ENCODE data around the gene RIT2. TPM values are rescaled to one million over a fixed set of nuclear protein-coding genes. Genes with fewer than 3 reads are reported as not detected.

Gene RIT2
- total and polyA plus RNA-seq, 5 donors from 2014 or later: not detected

DNA sequence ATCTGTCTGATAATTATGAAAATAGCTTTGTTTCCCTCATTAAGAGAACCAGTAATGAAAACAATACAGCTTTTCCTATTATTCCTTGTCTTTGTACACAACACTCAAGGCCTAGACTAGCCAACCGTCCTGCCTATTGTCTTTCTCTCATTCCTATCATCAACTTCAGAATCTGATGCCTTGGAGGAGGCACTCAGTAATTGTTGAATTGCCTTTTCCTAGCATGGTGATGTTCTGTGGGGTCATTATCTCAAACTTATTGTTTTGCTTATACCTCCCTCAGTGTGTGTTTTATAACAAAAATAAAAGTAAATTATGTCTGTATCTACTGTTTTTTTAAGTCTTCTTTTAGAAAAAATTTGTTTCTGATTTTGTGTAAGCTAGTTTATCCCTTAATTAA, 208.7 kb downstream of the RIT2 start:
- Histone ChIP-seq H3K27me3 (ENCODE audit: control insufficient read depth, insufficient read depth, low read length) (no peaks in the 10 kb centered on the region), H3K4me1 (ENCODE audit: control insufficient read depth, insufficient read depth, low read length, poor library complexity, severe bottlenecking) (no peaks in the 10 kb centered on the region), H3K36me3 (ENCODE audit: control insufficient read depth, insufficient read depth, low read length) (no peaks in the 10 kb centered on the region), H3K27ac (ENCODE audit: insufficient read depth, low read length, poor library complexity, severe bottlenecking) (no peak overlapping the region), H3K9me3 (ENCODE audit: control insufficient read depth in 2 of 2, low read length in 2 of 2) (no peaks in the 10 kb centered on the region), H3K4me3 (ENCODE audit: low read depth, low read length) (no peak overlapping the region)
- ATAC-seq (ENCODE audit: low read depth in 2 of 2): no peak
- DNase-seq: no peak
- H3K27me3 Mint-ChIP-seq: no peaks in the 10 kb centered on the region
- H3K4me3 Mint-ChIP-seq: no peak overlapping the region
- no peaks in the 10 kb centered on the region for H3K36me3 Mint-ChIP-seq
- H3K9me3 Mint-ChIP-seq: peaks cover 1 to 12% (median 6%) of the 10 kb centered on the region in 7 donors
- H3K27ac Mint-ChIP-seq: no peak overlapping the region
- no peaks in the 10 kb centered on the region for H3K4me1 Mint-ChIP-seq

DNA sequence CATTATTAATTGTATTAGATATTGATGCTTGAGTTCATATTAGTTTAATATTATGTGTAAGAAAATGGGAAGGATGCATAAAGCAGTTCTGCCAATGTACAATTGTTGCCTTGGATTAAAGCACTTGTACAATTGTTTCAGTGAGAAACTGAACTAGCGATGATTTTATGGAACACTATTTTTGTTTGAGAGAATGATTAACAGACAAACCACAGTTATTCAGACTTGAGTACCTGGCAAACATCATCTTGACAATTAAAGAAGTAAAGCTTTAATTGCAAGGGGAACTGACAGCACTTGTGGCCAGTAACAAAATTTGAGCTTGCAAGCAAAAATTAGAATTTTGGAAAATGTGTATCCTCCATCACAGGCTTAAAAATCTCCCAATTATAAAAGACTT, 214.3 kb downstream of the RIT2 start:
- Histone ChIP-seq H3K27ac (ENCODE audit: insufficient read depth, low read length, poor library complexity, severe bottlenecking) (no peak overlapping the region), H3K36me3 (ENCODE audit: control insufficient read depth, insufficient read depth, low read length) (no peaks in the 10 kb centered on the region), H3K4me3 (ENCODE audit: low read depth, low read length) (no peak overlapping the region), H3K9me3 (ENCODE audit: control insufficient read depth in 2 of 2, low read length in 2 of 2) (no peaks in the 10 kb centered on the region), H3K4me1 (ENCODE audit: control insufficient read depth, insufficient read depth, low read length, poor library complexity, severe bottlenecking) (no peaks in the 10 kb centered on the region), H3K27me3 (ENCODE audit: control insufficient read depth, insufficient read depth, low read length) (no peaks in the 10 kb centered on the region)
- Mint-ChIP-seq H3K36me3 (no peaks in the 10 kb centered on the region), H3K9me3 (peaks cover 0 to 9% (median 2%) of the 10 kb centered on the region in 7 donors), H3K27me3 (no peaks in the 10 kb centered on the region), H3K4me1 (no peaks in the 10 kb centered on the region), H3K4me3 (no peak overlapping the region), H3K27ac (no peak overlapping the region)
- no peak for DNase-seq
- no peak for ATAC-seq (ENCODE audit: low read depth in 2 of 2)

DNA sequence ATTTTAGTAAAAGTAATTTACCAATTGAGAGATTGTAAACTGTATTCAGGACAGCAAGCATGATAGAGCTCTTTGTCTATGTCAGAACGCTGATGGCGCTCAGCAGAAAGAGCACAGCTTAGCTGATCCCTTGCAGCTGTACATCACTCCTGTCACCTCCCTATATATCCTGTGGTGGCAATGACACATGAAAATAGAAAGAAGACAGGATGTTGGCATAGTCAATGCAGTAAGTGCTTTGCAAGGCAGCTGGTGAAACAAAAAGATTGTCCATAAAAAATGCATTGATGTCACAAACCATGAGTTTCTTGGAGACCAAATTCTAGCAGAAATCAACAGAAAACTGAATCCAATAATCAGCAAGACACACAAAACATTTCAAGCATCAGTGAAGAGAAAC, 221.5 kb downstream of the RIT2 start:
- Histone ChIP-seq H3K4me3 (ENCODE audit: low read depth, low read length) (no peak overlapping the region), H3K9me3 (ENCODE audit: control insufficient read depth in 2 of 2, low read length in 2 of 2) (no peaks in the 10 kb centered on the region), H3K4me1 (ENCODE audit: control insufficient read depth, insufficient read depth, low read length, poor library complexity, severe bottlenecking) (no peaks in the 10 kb centered on the region), H3K27ac (ENCODE audit: insufficient read depth, low read length, poor library complexity, severe bottlenecking) (no peak overlapping the region), H3K36me3 (ENCODE audit: control insufficient read depth, insufficient read depth, low read length) (no peaks in the 10 kb centered on the region), H3K27me3 (ENCODE audit: control insufficient read depth, insufficient read depth, low read length) (no peaks in the 10 kb centered on the region)
- H3K27me3 Mint-ChIP-seq: no peaks in the 10 kb centered on the region
- H3K9me3 Mint-ChIP-seq: peaks cover 0 to 6% (median 0%) of the 10 kb centered on the region in 7 donors
- H3K4me1 Mint-ChIP-seq: no peaks in the 10 kb centered on the region
- H3K36me3 Mint-ChIP-seq: no peaks in the 10 kb centered on the region
- DNase-seq (no peak), ATAC-seq (ENCODE audit: low read depth in 2 of 2) (no peak)
- H3K27ac Mint-ChIP-seq: no peak overlapping the region
- no peak overlapping the region for H3K4me3 Mint-ChIP-seq

DNA sequence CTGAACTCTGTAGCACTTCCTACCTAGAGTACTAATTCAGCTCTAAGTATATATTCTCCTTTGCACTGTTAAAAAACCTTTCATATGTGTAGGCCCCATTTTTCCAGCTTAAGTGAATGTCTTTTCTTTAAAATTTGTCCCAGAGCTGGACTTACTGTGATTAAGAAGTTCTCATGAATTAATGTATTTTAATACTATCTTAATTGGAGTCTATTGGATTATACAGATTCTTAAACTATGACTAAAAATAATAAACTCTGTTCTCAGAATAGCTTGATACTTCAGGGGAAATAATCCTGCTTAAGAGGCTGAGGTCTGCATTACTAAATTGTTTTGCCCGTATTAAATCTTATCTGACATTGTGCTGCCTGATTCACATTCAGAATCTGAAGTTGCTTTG, 223.3 kb downstream of the RIT2 start:
- no peaks in the 10 kb centered on the region for H3K36me3 Mint-ChIP-seq
- H3K9me3 ChIP-seq (ENCODE audit: control insufficient read depth in 2 of 2, low read length in 2 of 2): no peaks in the 10 kb centered on the region
- DNase-seq (no peak), ATAC-seq (ENCODE audit: low read depth in 2 of 2) (no peak)
- no peaks in the 10 kb centered on the region for H3K36me3 ChIP-seq (ENCODE audit: control insufficient read depth, insufficient read depth, low read length)
- no peaks in the 10 kb centered on the region for H3K27me3 Mint-ChIP-seq
- no peaks in the 10 kb centered on the region for H3K4me1 ChIP-seq (ENCODE audit: control insufficient read depth, insufficient read depth, low read length, poor library complexity, severe bottlenecking)
- H3K4me1 Mint-ChIP-seq: no peaks in the 10 kb centered on the region
- H3K4me3 Mint-ChIP-seq: no peak overlapping the region
- no peak overlapping the region for H3K27ac ChIP-seq (ENCODE audit: insufficient read depth, low read length, poor library complexity, severe bottlenecking)
- no peak overlapping the region for H3K27ac Mint-ChIP-seq
- H3K9me3 Mint-ChIP-seq: peaks cover 0 to 11% (median 0%) of the 10 kb centered on the region in 7 donors
- no peak overlapping the region for H3K4me3 ChIP-seq (ENCODE audit: low read depth, low read length)
- no peaks in the 10 kb centered on the region for H3K27me3 ChIP-seq (ENCODE audit: control insufficient read depth, insufficient read depth, low read length)

DNA sequence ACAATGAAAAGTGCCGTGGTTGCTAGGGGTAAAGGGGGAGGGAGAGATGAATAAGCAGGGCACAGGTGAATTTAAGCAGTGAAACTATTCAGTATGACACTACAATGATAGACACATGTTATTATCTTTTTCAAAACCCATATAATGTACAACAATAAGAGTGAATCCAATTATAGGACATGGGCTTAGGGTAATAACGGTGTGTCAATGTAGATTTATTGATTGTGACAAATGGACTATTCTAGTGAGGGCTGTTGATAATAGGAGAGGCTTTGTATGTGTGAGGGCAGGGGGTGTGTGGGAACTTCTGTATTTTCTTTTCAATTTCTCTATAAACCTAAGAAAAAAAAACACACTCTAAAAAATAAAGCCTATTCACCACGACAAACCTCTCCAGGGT, 223.8 kb downstream of the RIT2 start:
- no peaks in the 10 kb centered on the region for H3K36me3 Mint-ChIP-seq
- no peak overlapping the region for H3K4me3 Mint-ChIP-seq

DNA sequence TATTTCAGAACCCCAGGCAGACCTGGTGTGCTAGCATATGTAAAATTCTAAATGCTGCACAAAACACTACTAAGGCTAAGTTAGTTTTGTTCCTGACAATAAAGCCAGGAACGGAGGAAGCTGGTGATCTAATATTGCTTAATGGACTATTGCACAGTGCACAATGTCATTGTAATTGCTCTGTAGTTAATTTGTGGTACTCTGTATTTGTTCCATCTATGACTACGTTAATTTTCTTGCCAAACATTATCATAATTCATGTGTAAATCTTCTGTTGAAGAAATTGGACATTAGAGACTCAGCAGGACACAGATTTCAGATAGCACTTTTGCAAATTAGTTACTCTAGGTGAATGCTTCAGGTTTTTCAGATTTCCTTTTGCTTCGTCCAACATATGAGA, 232.3 kb downstream of the RIT2 start:
- no peak overlapping the region for H3K4me3 Mint-ChIP-seq
- DNase-seq: no peak
- Histone ChIP-seq H3K4me1 (ENCODE audit: control insufficient read depth, insufficient read depth, low read length, poor library complexity, severe bottlenecking) (no peaks in the 10 kb centered on the region), H3K27me3 (ENCODE audit: control insufficient read depth, insufficient read depth, low read length) (no peaks in the 10 kb centered on the region), H3K36me3 (ENCODE audit: control insufficient read depth, insufficient read depth, low read length) (no peaks in the 10 kb centered on the region), H3K4me3 (ENCODE audit: low read depth, low read length) (no peak overlapping the region), H3K27ac (ENCODE audit: insufficient read depth, low read length, poor library complexity, severe bottlenecking) (no peak overlapping the region), H3K9me3 (ENCODE audit: control insufficient read depth in 2 of 2, low read length in 2 of 2) (no peaks in the 10 kb centered on the region)
- peaks cover 4 to 40% (median 8%) of the 10 kb centered on the region in 7 donors for H3K9me3 Mint-ChIP-seq
- H3K27me3 Mint-ChIP-seq: no peaks in the 10 kb centered on the region
- H3K36me3 Mint-ChIP-seq: no peaks in the 10 kb centered on the region
- no peak overlapping the region for H3K27ac Mint-ChIP-seq
- no peak for ATAC-seq (ENCODE audit: low read depth in 2 of 2)
- no peaks in the 10 kb centered on the region for H3K4me1 Mint-ChIP-seq

More for the DNA sequence above, 223.8 kb downstream of the RIT2 start:
- no peaks in the 10 kb centered on the region for H3K9me3 ChIP-seq (ENCODE audit: control insufficient read depth in 2 of 2, low read length in 2 of 2)
- no peak overlapping the region for H3K27ac Mint-ChIP-seq
- no peaks in the 10 kb centered on the region for H3K27me3 Mint-ChIP-seq
- ATAC-seq (ENCODE audit: low read depth in 2 of 2) (no peak), DNase-seq (no peak)
- H3K4me1 ChIP-seq (ENCODE audit: control insufficient read depth, insufficient read depth, low read length, poor library complexity, severe bottlenecking): no peaks in the 10 kb centered on the region
- no peak overlapping the region for H3K4me3 ChIP-seq (ENCODE audit: low read depth, low read length)
- H3K27me3 ChIP-seq (ENCODE audit: control insufficient read depth, insufficient read depth, low read length): no peaks in the 10 kb centered on the region
- H3K4me1 Mint-ChIP-seq: no peaks in the 10 kb centered on the region
- H3K9me3 Mint-ChIP-seq: peaks cover 0 to 11% (median 0%) of the 10 kb centered on the region in 7 donors
- H3K36me3 ChIP-seq (ENCODE audit: control insufficient read depth, insufficient read depth, low read length): no peaks in the 10 kb centered on the region
- H3K27ac ChIP-seq (ENCODE audit: insufficient read depth, low read length, poor library complexity, severe bottlenecking): no peak overlapping the region

DNA sequence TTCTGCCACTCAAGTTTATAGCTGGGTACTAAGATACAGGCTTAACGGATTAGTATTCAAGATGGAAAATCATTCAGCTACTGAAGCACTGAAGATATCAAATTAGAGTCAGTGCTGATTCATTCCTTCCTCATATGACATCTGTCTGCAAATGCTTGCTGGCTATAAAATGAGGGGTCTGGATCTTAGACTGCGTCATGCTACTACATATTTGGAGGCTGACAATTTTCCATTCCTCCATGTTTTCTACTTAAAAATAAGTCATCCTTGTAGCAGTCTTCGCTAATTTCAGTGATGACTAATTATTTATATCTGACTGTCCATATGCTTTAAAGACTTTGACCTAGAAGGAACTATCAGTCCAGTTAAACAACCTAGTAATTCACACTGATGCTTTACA, 233.4 kb downstream of the RIT2 start:
- Mint-ChIP-seq H3K4me1 (no peaks in the 10 kb centered on the region), H3K27ac (no peak overlapping the region), H3K9me3 (peaks cover 4 to 35% (median 8%) of the 10 kb centered on the region in 7 donors)

DNA sequence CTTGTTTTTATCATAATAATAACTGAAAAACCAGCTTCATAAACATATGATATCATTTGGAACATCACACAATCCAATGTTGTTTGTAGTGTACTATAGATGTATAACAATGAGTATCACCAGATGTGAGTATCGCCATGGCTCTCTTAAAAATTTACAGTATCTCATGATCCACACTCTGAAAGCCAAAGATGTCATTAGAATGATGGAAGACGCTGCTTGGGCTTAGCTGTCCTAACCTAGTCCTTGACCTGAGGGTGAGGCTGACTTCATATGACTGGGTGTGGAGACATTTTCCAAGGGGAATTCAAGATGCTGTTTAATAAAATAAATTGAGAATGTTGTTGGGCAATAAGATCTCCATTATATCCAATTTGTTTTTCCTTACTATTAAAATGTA, 242.6 kb downstream of the RIT2 start:
- no peaks in the 10 kb centered on the region for H3K36me3 Mint-ChIP-seq
- no peaks in the 10 kb centered on the region for H3K27me3 ChIP-seq (ENCODE audit: control insufficient read depth, insufficient read depth, low read length)
- H3K27me3 Mint-ChIP-seq: no peaks in the 10 kb centered on the region
- H3K27ac Mint-ChIP-seq: no peak overlapping the region
- ATAC-seq (ENCODE audit: low read depth in 2 of 2) (no peak), DNase-seq (no peak)
- no peaks in the 10 kb centered on the region for H3K4me1 ChIP-seq (ENCODE audit: control insufficient read depth, insufficient read depth, low read length, poor library complexity, severe bottlenecking)
- H3K4me3 ChIP-seq (ENCODE audit: low read depth, low read length): no peak overlapping the region
- no peaks in the 10 kb centered on the region for H3K36me3 ChIP-seq (ENCODE audit: control insufficient read depth, insufficient read depth, low read length)
- H3K9me3 ChIP-seq (ENCODE audit: control insufficient read depth in 2 of 2, low read length in 2 of 2): peaks cover 0 to 5% of the 10 kb centered on the region in 2 experiments
- no peaks in the 10 kb centered on the region for H3K4me1 Mint-ChIP-seq
- no peak overlapping the region for H3K4me3 Mint-ChIP-seq
- peaks cover 0 to 6% (median 4%) of the 10 kb centered on the region in 7 donors for H3K9me3 Mint-ChIP-seq
- H3K27ac ChIP-seq (ENCODE audit: insufficient read depth, low read length, poor library complexity, severe bottlenecking): no peak overlapping the region

More for the DNA sequence above, 233.4 kb downstream of the RIT2 start:
- no peak for ATAC-seq (ENCODE audit: low read depth in 2 of 2)
- Histone ChIP-seq H3K27ac (ENCODE audit: insufficient read depth, low read length, poor library complexity, severe bottlenecking) (no peak overlapping the region), H3K4me1 (ENCODE audit: control insufficient read depth, insufficient read depth, low read length, poor library complexity, severe bottlenecking) (no peaks in the 10 kb centered on the region), H3K27me3 (ENCODE audit: control insufficient read depth, insufficient read depth, low read length) (no peaks in the 10 kb centered on the region), H3K9me3 (ENCODE audit: control insufficient read depth in 2 of 2, low read length in 2 of 2) (no peaks in the 10 kb centered on the region), H3K36me3 (ENCODE audit: control insufficient read depth, insufficient read depth, low read length) (no peaks in the 10 kb centered on the region), H3K4me3 (ENCODE audit: low read depth, low read length) (no peak overlapping the region)
- DNase-seq: no peak
- Mint-ChIP-seq H3K36me3 (no peaks in the 10 kb centered on the region), H3K27me3 (no peaks in the 10 kb centered on the region), H3K4me3 (no peak overlapping the region)
